Gastrocnemius medialis (tissue), 4 donors: Measurements from ENCODE around the gene CAMTA1.

Experiments used
- CTCF ChIP-seq, 5 experiments: fragments of 450-650 bp in 3 of 5; fragments of 200-600 bp in 2 of 5; sonication (generic) in 2 of 5; IDR thresholded peaks in 4 of 5; conservative IDR thresholded peaks in 1 of 5; 1 replicate in 4 of 5; 2 replicates in 1 of 5; pipeline ENCODE4 v1.5.1; 2016 to 2019; ENCODE audit warnings: antibody characterized with exemption in 5 of 5, mild to moderate bottlenecking in 3 of 5, moderate library complexity in 3 of 5
- POLR2A ChIP-seq, 2 donors: fragments of 450-650 bp; IDR thresholded peaks; one replicate each; pipeline ENCODE4 v1.6.1; 2017; ENCODE audit warnings: antibody characterized with exemption in 2 of 2, mild to moderate bottlenecking in 2 of 2, moderate library complexity in 2 of 2

GRCh38 chr1:7575041-7575400 is 789.8 kb downstream of the CAMTA1 start:
- no peak for TF ChIP-seq CTCF (IDR thresholded peaks at IDR 0.05 in 4 of 5, conservative IDR thresholded peaks at IDR 0.05 in 1 of 5)
- no peak for TF ChIP-seq POLR2A (IDR thresholded peaks at IDR 0.05)
